NCI-H748 (cell line): ENCODE results near the gene ADAMTS12.

Source experiments
- DNase-seq: peaks from one replicate; lab custom pipeline; 2025; ENCODE audit not compliant: unreplicated experiment; lab: John Stamatoyannopoulos, UW

ADAMTS12 gene

GRCh38 chr5:33806738-33807442 is 84.9 kb downstream of the ADAMTS12 start:
- peak; percentile 32 for DNase-seq

GRCh38 chr5:33801292-33801691 is 90.5 kb downstream of the ADAMTS12 start:
- DNase-seq = no peak

- DNase-seq = no peak
Observed at GRCh38 chr5:33800241-33800950, 91.4 kb downstream of the ADAMTS12 start.

GRCh38 chr5:33795496-33795895 is 96.3 kb downstream of the ADAMTS12 start:
- DNase-seq = no peak

GRCh38 chr5:33794550-33795181 is 97.1 kb downstream of the ADAMTS12 start:
- DNase-seq = no peak

GRCh38 chr5:33793836-33794549 is 97.8 kb downstream of the ADAMTS12 start:
- DNase-seq = no peak

GRCh38 chr5:33793276-33793675 is 98.5 kb downstream of the ADAMTS12 start:
- DNase-seq = no peak

GRCh38 chr5:33792559-33792958 is 99.2 kb downstream of the ADAMTS12 start:
- DNase-seq = no peak

- DNase-seq = no peak
Observed at GRCh38 chr5:33789567-33789957, 102.2 kb downstream of the ADAMTS12 start.

- no peak for DNase-seq
Observed at GRCh38 chr5:33788922-33789566, 102.7 kb downstream of the ADAMTS12 start.

- peak; percentile 48 for DNase-seq
Observed at GRCh38 chr5:33785571-33785970, 106.2 kb downstream of the ADAMTS12 start.

GRCh38 chr5:33781286-33781685 is 110.5 kb downstream of the ADAMTS12 start:
- no peak for DNase-seq

- DNase-seq = no peak
Observed at GRCh38 chr5:33776151-33776660, 115.6 kb downstream of the ADAMTS12 start.

GRCh38 chr5:33774341-33774740 is 117.4 kb downstream of the ADAMTS12 start:
- DNase-seq = no peak

- no peak for DNase-seq
Observed at GRCh38 chr5:33772380-33772897, 119.4 kb downstream of the ADAMTS12 start.

- DNase-seq = no peak
Observed at GRCh38 chr5:33769968-33770367, 121.8 kb downstream of the ADAMTS12 start.

GRCh38 chr5:33769196-33769595 is 122.6 kb downstream of the ADAMTS12 start:
- no peak for DNase-seq

GRCh38 chr5:33766023-33766422 is 125.8 kb downstream of the ADAMTS12 start:
- no peak for DNase-seq

- DNase-seq = peak; percentile 23
Observed at GRCh38 chr5:33764786-33765185, 127.0 kb downstream of the ADAMTS12 start.

- no peak for DNase-seq
Observed at GRCh38 chr5:33763435-33763834, 128.4 kb downstream of the ADAMTS12 start.

GRCh38 chr5:33762859-33763258 is 128.9 kb downstream of the ADAMTS12 start:
- DNase-seq = no peak
